Astrocyte of the cerebellum (primary cell): ENCODE data around the gene ITPRIP.

Source experiments
- DNase-seq: peaks from one replicate; pipeline ENCODE4 v3.0.0-alpha.2; 2011; ENCODE audit warnings: low read depth
- H3K4me3 ChIP-seq: 2 replicates; pipeline ENCODE4 v1.5.1; 2011; ENCODE audit warnings: mild to moderate bottlenecking, low read depth, low read length, moderate library complexity
- in situ Hi-C: cut with HindIII; loops from 2 replicates; pipeline ENCODE4 v1.10.0; 2017; ENCODE audit warnings: low sequenced_read_pairs
- TF ChIP-seq, protein P1 (sequence below): IDR thresholded peaks from 2 replicates; pipeline ENCODE4 v1.5.1; 2012; ENCODE audit warnings: low read length, low read depth, moderate library complexity, mild to moderate bottlenecking; ENCODE audit errors: missing control alignments

ITPRIP gene

DNA sequence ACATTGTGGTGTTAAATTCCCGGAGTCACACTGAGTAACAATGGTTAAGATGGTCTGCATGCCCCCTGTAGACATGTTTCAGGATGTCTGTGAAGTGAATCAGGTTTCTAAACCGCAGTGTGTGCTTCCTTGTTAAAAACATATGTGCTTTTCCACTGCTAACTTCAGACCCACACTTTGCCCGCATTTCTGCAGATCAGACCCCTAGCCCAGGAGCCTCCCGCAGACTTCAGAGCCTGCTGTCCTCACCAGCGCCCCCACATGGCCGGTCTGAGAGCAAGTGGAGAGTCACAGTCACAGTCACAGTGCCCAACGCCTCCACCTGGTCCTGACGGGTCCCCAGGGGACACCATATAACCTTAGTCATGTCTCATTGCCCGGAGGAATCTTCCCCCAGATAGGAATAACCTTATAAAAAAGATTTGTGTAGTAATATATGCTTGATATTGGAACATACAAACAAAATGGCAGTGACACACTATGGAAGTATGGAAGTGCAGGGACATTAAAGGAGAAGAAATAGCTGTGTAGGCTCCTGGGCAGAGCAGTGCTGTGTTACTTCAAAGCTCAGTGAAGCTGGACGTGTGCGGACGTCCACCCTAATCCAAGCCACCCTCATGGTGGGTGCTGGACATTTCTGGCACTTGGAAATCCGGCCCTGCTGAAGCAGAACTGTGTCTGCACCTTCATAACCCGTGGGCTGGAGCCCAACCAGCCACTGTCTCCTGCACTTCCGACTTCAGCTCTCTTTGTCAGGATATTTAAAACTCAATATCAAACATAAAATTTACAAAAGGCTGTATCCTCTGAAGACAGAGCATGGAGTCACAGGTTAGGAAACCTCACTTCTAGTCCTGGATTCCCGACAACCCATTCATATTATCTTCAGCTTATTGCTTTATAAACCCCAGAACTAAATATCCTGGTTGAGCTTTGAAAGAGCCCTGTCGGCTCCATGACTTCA is 40.3 kb downstream of the ITPRIP start:
- TF ChIP-seq, protein P1, sequence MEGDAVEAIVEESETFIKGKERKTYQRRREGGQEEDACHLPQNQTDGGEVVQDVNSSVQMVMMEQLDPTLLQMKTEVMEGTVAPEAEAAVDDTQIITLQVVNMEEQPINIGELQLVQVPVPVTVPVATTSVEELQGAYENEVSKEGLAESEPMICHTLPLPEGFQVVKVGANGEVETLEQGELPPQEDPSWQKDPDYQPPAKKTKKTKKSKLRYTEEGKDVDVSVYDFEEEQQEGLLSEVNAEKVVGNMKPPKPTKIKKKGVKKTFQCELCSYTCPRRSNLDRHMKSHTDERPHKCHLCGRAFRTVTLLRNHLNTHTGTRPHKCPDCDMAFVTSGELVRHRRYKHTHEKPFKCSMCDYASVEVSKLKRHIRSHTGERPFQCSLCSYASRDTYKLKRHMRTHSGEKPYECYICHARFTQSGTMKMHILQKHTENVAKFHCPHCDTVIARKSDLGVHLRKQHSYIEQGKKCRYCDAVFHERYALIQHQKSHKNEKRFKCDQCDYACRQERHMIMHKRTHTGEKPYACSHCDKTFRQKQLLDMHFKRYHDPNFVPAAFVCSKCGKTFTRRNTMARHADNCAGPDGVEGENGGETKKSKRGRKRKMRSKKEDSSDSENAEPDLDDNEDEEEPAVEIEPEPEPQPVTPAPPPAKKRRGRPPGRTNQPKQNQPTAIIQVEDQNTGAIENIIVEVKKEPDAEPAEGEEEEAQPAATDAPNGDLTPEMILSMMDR: peak; percentile 86
- H3K4me3 ChIP-seq: no peak overlapping the region
- peak; percentile 91 for DNase-seq
- in situ Hi-C loops: no loop called here

DNA sequence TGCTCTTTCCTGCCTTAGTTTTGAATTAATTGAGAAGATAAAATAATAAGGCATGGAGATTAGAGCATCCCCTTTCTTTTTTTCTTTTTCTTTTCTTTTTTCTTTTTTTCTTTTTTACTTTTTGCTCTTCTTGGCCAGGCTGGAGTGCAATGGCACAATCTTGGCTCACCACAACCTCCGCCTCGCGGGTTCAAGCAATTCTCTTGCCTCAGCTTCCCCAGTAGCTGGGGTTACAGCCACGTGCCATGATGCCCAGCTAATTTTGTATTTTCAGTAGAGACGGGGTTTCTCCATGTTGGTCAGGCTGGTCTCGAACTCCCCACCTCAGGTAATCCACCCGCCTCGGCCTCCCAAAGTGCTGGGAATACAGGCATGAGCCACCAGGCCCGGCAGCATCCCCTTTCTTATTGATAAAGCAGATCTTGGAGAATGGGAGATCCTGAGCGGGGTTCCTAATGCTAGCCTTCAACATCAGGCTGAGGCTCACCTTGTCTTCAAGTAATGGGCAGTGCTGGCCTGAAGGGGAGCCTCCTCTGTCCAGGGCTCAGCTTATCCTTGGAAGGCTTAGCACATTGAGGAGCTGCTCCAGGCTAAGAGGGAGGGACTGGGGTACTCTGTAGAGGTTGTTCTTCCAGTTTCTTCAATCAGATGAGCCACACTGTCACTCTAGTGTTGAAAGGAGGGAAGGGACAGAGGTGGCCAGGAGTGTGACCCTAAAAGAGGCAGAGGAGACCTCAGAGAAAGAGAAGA is 41.4 kb downstream of the ITPRIP start:
- no peak for DNase-seq
- TF ChIP-seq, protein P1: no peak
- in situ Hi-C loops: no loop called here
- H3K4me3 ChIP-seq: no peak overlapping the region

DNA sequence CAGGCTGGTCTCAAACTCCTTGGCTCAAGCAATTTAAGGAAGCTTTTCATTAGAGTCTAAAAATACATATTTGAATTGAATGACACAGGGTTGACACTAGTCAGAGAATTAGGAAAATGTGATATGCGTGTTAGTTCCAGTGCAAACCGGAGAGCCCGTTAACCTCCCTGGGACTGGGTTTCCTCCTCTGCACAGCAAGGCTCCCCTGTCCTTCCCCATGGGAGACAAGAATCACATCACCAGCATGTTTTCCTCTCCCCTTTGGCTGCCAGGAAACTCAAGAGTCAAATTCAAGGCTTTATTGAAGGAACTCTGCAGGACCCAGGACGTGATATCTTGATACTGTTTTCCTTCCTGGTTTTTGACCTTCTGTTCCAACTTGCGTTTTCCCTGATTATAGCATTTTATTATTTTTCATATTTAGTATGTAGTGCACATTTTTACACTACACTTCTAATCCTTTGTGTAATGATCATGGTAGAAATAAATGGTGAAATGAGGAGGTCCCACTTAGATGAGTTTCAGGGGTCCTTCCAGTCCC is 44.4 kb downstream of the ITPRIP start:
- no peak for DNase-seq
- TF ChIP-seq, protein P1: no peak
- no peak overlapping the region for H3K4me3 ChIP-seq
- in situ Hi-C loops: no loop called here

DNA sequence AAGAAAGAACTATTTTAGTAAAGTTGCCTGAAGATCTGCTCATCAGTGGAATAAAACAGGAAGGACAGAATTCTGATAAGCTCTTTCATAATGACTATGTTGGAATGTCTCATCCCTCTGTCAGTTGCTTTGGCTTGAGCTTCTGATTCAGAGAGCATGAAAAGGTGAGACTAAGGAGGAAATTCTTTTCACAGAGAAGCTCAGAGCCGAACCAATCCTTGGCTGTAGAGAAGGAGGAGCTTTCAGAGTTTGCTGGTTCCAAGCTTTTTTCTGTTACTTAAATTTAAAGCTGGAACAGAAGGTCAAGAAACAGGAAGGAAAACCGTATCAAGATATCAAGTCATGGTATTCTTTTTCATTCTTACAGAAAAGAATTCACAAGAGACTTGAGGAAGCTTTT is 45.3 kb downstream of the ITPRIP start:
- no peak overlapping the region for H3K4me3 ChIP-seq
- DNase-seq: no peak

DNA sequence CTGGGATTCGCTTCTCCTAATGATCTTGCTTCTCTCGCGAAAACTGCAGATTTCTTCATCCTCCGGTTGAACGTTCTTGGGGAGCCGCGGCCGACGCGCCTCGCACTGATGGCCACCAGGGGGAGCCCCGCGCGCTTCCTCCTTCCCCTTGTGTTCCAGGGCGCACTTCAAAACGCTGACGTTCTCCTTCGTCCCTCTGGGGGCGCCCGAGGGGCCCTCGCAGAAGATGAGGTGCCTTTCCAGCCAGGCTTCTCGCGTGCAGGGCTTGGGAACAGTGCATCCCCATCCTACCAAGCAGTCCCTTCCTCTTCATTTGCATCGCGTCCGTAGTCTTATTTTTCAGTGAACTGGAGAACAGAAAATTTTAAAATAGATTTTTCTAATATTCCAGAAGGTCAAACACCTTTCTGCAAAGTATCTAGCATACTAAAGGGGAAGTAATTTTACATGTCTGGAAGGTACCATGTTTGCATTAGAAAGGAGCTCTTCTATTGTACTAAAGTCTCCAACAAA is 46.8 kb downstream of the ITPRIP start:
- peak; percentile 70 for DNase-seq
- TF ChIP-seq, protein P1: peak; percentile 100
- no peak overlapping the region for H3K4me3 ChIP-seq
- in situ Hi-C loops: no loop called here

More for the DNA sequence above, 45.3 kb downstream of the ITPRIP start:
- TF ChIP-seq, protein P1: no peak
- in situ Hi-C loops: no loop called here

DNA sequence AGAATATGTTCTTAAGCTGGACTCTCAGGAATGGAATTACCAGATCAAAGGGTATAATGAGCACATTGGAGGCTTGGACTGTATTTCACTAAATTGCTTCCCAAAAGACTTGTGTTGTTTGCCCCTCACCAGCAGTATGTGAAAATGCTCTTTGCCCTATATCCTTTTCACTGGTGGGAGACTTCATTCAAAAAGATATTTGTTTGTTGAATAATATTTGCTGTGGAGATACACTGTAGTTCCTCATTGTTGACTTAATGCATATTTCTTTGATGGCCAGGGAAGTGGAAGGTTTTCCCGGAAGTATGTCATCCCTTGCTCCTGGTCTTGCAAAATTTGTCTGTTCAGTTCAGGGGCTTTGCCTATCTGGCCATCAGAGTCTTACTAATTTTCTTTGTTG is 49.9 kb downstream of the ITPRIP start:
- in situ Hi-C loops: no loop called here
- DNase-seq: no peak
- TF ChIP-seq, protein P1: no peak
- no peak overlapping the region for H3K4me3 ChIP-seq
